CD4-positive, alpha-beta T cell treated with Interleukin-4 for 1 hour (primary cell): ENCODE results near the gene CTNNA3.

Experiments used
- DNase-seq, 2 donors: peaks; one replicate each; pipeline ENCODE4 v3.0.0-alpha.2; 2020 to 2022

The CTNNA3 gene

GRCh38 chr10:66795866-66796265 lies 900.1 kb downstream of the CTNNA3 start:
- no peak for DNase-seq

DNA sequence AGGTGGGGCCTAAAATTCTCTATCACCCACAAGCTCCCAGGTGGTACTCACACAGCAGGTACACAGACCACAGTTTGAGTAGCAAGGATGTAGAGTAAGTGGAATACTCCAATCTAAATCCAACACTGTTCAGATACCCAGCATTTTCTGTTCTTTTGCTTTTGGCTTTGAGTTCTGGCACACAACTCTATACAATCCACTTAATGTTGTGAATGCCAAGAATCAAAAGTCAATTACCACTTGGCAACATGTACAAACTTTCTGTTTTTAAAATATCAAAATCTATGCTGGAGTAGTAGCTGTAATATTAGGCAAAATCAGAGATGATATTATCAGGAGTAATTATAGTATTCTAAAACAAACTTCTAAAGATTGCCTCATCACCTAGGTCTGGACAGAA lies 903.6 kb downstream of the CTNNA3 start:
- no peak for DNase-seq

GRCh38 chr10:66788178-66788987 lies 907.6 kb downstream of the CTNNA3 start:
- no peak for DNase-seq

GRCh38 chr10:66786709-66787108 lies 909.3 kb downstream of the CTNNA3 start:
- no peak for DNase-seq

GRCh38 chr10:66784770-66785169 lies 911.2 kb downstream of the CTNNA3 start:
- no peak for DNase-seq

DNA sequence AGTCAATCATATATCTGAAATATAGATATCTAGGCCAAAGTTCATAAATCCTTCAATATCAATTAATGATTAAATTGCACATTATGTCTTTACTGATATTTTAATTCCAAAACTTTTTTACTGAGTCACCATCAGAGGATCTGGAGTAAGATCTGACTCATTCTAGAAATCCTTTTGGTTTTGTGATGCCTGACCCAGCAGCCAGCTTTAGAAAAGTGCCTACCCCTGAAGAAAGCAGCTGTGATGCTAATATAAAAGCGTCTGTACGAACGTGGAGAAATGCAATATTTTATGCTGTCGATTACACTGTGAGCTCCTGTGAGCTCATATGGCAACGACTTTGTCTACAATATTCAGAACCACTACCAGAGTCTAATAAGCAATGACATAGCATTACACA lies 912.7 kb downstream of the CTNNA3 start:
- no peak for DNase-seq

- DNase-seq, result no peak
These were observed 913.2 kb downstream of the CTNNA3 start for GRCh38 chr10:66782776-66783175.

GRCh38 chr10:66782144-66782543 lies 913.9 kb downstream of the CTNNA3 start:
- no peak for DNase-seq

DNA sequence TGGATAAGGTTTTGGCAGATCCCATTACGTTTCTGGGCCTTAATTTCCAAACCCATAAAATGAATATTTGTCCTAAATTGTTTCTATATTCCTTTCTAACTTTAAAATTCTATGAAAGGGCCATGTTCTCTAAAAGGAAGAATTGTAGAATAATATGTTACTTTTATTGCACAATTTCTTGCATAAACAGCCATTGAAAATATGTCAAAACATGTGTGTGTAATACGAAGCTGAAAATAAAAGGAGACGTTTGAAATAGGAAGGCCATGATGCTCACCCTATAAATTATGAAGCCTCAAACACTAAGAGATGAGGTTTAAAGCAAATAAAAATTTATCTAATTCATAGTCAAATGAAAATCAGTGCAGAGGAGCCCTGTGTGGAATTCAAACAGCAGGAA lies 915.2 kb downstream of the CTNNA3 start:
- DNase-seq, result no peak

DNA sequence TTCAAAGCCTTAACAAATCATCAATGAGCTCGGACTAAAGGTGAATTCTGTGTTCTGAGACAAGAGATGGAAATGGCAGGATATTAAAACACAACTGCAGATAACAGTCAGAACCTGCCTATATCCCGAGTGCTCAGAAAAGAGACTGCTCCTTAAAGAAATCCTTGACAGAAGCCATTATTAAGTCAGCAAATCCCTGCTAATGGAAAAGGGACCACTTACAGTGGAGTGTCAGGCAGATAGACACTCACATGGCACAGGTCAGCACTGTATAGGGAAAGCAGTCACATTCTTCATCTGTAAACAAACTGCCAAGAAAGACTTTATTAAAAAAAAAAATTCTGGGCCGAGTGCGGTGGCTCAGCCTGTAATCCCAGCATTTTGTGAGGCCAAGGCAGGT lies 917.6 kb downstream of the CTNNA3 start:
- DNase-seq, result no peak

GRCh38 chr10:66777665-66778064 lies 918.3 kb downstream of the CTNNA3 start:
- no peak for DNase-seq

DNA sequence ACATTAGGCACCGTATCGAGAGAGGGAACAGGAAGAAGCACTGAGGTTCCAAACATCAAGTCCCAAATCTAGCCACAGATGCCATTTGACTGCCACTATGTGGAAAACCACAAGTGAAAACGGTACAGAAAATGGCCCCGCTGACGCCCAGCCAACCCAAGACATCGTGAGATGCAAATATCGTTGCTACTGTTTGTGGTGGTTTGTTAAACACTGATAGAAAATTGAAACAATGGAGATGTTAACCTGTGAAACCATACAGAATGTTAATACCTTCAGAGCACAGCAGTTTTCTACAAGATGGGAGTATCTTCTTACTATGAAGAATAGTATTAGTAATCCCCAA lies 922.5 kb downstream of the CTNNA3 start:
- DNase-seq, result no peak

DNA sequence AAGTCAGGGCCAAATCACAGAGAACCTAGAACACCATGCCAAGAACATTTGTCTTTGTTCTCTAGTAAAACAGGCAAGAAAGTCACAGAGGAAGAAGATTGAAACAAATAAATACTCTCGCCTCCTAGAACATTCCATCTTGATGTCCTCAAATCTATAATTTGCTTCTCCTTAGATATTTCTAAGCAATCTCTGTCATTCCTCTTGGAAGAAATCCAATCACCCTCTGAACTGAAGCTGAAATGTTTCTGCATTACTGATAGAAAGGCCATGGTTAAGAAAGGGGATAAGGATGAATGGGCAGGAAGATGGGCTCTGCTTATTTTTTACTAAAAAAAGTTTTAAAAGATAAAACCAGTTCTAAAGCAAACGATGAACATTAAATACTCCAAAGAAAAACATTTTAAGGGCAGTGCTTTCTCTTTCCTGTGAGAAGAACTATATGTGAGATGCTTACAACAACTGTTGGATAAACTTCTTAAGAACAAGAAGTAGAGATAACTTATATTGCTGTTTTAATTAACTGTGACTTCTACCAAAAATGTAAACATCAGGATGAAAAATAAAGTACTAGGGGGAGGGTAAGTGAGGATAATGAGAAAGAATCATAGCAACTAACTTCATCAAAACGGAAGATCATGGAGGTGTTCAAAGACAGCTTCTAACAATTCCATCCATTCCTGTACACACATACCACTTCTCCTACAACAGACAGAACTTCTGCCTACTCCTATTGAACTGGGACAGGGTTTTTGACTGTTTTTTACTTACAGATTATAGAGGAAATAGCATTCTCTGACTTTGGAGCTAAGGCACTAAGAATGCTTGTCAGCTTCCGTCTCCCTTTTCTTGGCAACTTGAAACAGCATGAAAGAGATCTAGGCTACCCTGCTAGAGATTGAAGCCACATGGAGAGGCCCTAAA lies 923.2 kb downstream of the CTNNA3 start:
- DNase-seq, result no peak

DNA sequence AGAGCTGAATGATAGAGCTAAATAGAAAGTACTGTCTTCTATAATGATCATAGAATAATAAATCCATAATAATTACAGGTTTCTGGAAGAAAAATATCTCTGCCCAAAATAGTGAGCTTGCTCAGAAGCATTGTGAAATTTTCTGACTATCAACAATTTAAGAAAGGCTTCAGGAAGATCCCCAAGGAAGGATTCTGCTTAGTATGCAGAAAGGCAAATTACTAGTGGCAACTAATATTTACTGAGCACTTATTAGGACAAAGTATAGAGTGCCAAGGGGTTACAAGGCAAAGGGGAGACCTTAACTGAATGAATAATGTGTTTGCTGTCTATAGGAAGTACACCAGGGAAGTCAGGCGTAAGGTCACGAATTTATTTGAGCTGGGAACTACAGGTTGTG lies 928.3 kb downstream of the CTNNA3 start:
- no peak for DNase-seq

GRCh38 chr10:66762218-66762729 lies 933.7 kb downstream of the CTNNA3 start:
- no peak for DNase-seq

DNA sequence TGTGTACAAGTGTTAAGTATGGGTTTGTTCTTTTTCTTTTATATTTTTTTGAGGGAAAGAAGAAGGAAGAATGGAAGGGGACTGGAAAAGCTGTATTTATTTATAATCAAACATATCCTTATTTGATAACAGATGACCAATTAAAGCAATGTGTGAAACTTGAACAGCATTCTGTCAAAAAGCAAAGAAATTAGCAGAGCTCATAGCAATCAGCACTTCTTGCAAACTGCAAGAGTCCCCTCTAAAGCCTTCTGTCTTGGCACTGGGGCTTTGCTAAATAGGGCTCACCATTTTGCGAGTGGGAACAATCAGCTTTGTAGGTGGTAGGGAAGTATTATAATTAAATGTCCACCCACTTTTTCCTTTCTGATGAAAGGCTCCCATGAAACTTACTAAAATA lies 935.1 kb downstream of the CTNNA3 start:
- no peak for DNase-seq

DNA sequence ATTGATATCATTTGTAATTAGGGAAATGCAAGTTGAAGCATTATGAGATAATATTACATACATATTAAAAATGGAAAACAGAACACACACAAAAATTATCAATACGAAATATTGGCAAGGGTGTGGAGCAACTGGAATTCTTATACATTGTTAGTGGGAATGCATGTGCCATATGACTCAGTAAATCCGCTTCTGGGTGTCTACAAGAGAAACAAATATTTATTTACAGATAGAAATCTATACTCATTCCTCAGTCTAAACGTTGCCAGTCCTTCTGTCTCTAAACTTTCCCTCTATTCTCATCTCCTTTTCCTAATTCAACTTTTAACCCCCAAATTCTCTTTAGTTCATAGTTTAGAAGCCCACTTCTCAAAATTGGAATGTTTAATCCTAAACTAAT lies 940.5 kb downstream of the CTNNA3 start:
- DNase-seq, result no peak

- no peak for DNase-seq
These were observed 943.3 kb downstream of the CTNNA3 start for GRCh38 chr10:66752714-66753113.

- DNase-seq, result no peak
These were observed 947.8 kb downstream of the CTNNA3 start for GRCh38 chr10:66748217-66748616.

DNA sequence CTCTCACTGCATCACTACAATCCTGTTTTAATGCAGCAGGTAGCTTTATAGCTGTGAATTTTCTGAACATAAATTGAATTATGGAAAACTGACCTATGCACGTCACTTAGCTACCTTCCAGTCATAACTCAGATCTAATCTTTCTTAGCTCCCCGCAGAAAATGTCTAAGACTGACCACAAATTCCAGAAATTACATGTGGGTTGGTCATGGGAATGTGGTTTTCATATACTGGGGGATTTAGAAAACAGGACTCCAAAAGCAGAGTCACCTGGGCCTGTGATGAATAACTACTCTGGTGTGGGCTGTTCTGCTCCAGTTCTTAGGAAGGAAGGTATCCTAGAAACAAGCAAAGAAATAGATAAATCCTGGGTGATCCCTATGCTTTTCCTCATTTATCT lies 948.5 kb downstream of the CTNNA3 start:
- no peak for DNase-seq

GRCh38 chr10:66746711-66747110 lies 949.3 kb downstream of the CTNNA3 start:
- DNase-seq, result no peak

DNA sequence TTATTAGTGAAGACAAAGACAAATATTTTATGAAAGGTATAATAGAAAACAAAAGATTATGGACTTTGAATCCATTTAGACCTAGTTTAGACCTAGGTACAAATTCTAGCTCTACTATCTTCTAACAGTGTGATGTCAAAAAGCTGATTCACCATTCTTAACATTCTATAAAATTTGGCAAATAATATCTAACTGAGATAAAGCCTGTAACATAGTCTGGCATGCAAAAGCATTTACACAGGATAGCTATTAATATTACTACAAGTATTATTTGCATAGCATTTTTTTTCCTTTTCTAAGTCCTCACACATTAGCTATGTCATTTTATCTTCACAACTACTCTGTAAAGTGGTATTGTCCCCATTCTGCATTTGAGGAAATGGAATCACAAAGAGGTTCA lies 949.7 kb downstream of the CTNNA3 start:
- DNase-seq, result no peak

DNA sequence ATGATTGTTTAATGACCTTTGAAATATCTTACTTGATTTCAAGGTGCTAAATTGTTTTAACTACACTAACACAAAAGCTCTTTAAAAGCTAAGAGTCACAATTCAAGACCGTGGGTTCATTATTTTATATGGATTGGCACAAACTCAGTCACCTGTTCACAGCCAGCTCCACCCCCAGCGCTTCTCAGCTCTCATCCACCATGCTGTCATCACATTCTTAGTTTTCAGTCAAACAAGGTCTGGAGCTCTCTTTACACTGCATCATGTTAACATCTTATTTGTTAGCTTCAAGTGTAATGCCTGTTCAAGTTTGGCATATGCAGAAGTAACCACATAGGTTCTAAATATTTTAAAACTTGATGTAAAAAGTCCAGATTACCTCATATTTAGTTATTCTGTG lies 951.1 kb downstream of the CTNNA3 start:
- DNase-seq, result no peak

GRCh38 chr10:66737241-66737640 lies 958.8 kb downstream of the CTNNA3 start:
- DNase-seq, result no peak
